M059J (cell line): Measurements from ENCODE around the gene DYNLL1. TPM values are rescaled to one million over a fixed set of nuclear protein-coding genes. Genes with fewer than 3 reads are reported as not detected.
"Not testable (repeated sequence)": the region's sequence is repeated elsewhere in the genome, so short reads cannot be mapped to it uniquely, and the experiment has no call there.

Experiments used
- DNase-seq: peaks from one replicate; pipeline ENCODE4 v3.0.0-alpha.2; 2012; ENCODE audit warnings: low read depth
- total RNA-seq: library from RNA; depleted of rRNA; stranded (reverse); fragments of >200 nt; shearing (Covaris generic); gene quantifications from 2 replicates; pipeline ENCODE4 v1.2.3, GENCODE V29; 2014

DYNLL1 gene
- total RNA-seq, 1 experiment from 2014 or later, result 529 TPM

GRCh38 chr12:120508537-120508936 lies 12.6 kb downstream of the DYNLL1 start:
- no peak for DNase-seq

- DNase-seq, result no peak
Observed at GRCh38 chr12:120514002-120514401, 18.1 kb downstream of the DYNLL1 start.

GRCh38 chr12:120515496-120515895 lies 19.6 kb downstream of the DYNLL1 start:
- no peak for DNase-seq

GRCh38 chr12:120519324-120519723 lies 23.4 kb downstream of the DYNLL1 start:
- not testable (repeated sequence) for DNase-seq

- no peak for DNase-seq
Observed at GRCh38 chr12:120522568-120522967, 26.7 kb downstream of the DYNLL1 start.

GRCh38 chr12:120528861-120529525 lies 33.1 kb downstream of the DYNLL1 start, which contains the start of gene COQ5:
COQ5 (minus strand) TSS chr12:120529158; CDS start chr12:120529141, 17 bp downstream.
- DNase-seq, result peak; percentile 81

- DNase-seq, result peak; percentile 64
Observed at GRCh38 chr12:120529641-120530417, 33.9 kb downstream of the DYNLL1 start.

- DNase-seq, result not testable (repeated sequence)
Observed at GRCh38 chr12:120530418-120530761, 34.5 kb downstream of the DYNLL1 start.

GRCh38 chr12:120532701-120533238 lies 36.9 kb downstream of the DYNLL1 start:
- no peak for DNase-seq

GRCh38 chr12:120534203-120534702 lies 38.3 kb downstream of the DYNLL1 start, which contains the start of gene RNF10:
RNF10 (plus strand) TSS chr12:120534356; CDS start chr12:120534812, 456 bp downstream.
- peak; percentile 83 for DNase-seq

- peak; percentile 84 for DNase-seq
Observed at GRCh38 chr12:120534703-120535655, 39.1 kb downstream of the DYNLL1 start.

- no peak for DNase-seq
Observed at GRCh38 chr12:120536064-120536791, 40.3 kb downstream of the DYNLL1 start.

- DNase-seq, result peak; percentile 19
Observed at GRCh38 chr12:120537856-120538220, 41.9 kb downstream of the DYNLL1 start.

- peak; percentile 96 for DNase-seq
Observed at GRCh38 chr12:120538281-120539156, 42.6 kb downstream of the DYNLL1 start.

- peak; percentile 56 for DNase-seq
Observed at GRCh38 chr12:120539303-120539702, 43.4 kb downstream of the DYNLL1 start.

- DNase-seq, result no peak
Observed at GRCh38 chr12:120540445-120540844, 44.5 kb downstream of the DYNLL1 start.

GRCh38 chr12:120542166-120542565 lies 46.3 kb downstream of the DYNLL1 start:
- DNase-seq, result no peak

- no peak for DNase-seq
Observed at GRCh38 chr12:120544691-120545090, 48.8 kb downstream of the DYNLL1 start.

GRCh38 chr12:120546050-120546386 lies 50.1 kb downstream of the DYNLL1 start:
- DNase-seq, result no peak
